BJ (cell line): ENCODE results near the gene CFAP100. TPM values are rescaled to one million over a fixed set of nuclear protein-coding genes. Genes with fewer than 3 reads are reported as not detected.

Experiments
- CTCF ChIA-PET: fragments of 350-600 bp; formaldehyde crosslinking; extraction: SDS; loops from one replicate; lab custom pipeline; 2021; ENCODE audit warnings: antibody characterized with exemption, inconsistent platforms; lab: Yijun Ruan, JAX
- POLR2A ChIA-PET: fragments of 300-600 bp; sonication (Branson Sonifier 250); formaldehyde crosslinking; extraction: SDS; loops from one replicate; lab custom pipeline; 2021; ENCODE audit warnings: antibody characterized with exemption; lab: Charles Lee
- DNase-seq: peaks from one replicate; pipeline ENCODE4 v3.0.0-alpha.2; 2011; ENCODE audit warnings: low read depth
- H3K27me3 ChIP-seq: 2 replicates; pipeline ENCODE4 v1.6.0; 2011; ENCODE audit warnings: low read length; ENCODE audit not compliant: control insufficient read depth, insufficient read depth
- H3K36me3 ChIP-seq: 2 replicates; pipeline ENCODE4 v1.5.1; 2011; ENCODE audit warnings: low read length; ENCODE audit not compliant: control insufficient read depth, insufficient read depth
- H3K4me3 ChIP-seq: 2 replicates; pipeline ENCODE4 v1.5.1; 2011; ENCODE audit warnings: low read depth, mild to moderate bottlenecking, control low read depth, low read length
- CTCF ChIP-seq: IDR thresholded peaks from 2 replicates; pipeline ENCODE4 v1.5.1; 2011; ENCODE audit warnings: low read depth, mild to moderate bottlenecking, control low read depth, inconsistent platforms, low read length, moderate library complexity; ENCODE audit not compliant: insufficient read depth
- polyA minus RNA-seq: library from RNA; depleted of rRNA, polyadenylated mRNA; stranded (reverse); fragments of >200 nt; gene quantifications from 2 replicates; pipeline ENCODE4 v1.2.3, GENCODE V29; 2011; rRNA and poly(A)+ RNA removed
- polyA plus RNA-seq: library from polyadenylated mRNA; depleted of rRNA; stranded (reverse); fragments of >200 nt; gene quantifications from 2 replicates; pipeline ENCODE4 v1.2.3, GENCODE V29; 2011; rRNA removed

The CFAP100 gene
- not detected in 2 replicates for polyA plus RNA-seq
- not detected in 2 replicates for polyA minus RNA-seq

- DNase-seq = no peak
- peak within 1 kb of the TSS; percentile 14; the same call in 1 of the 2 replicates for H3K4me3 ChIP-seq
- CTCF ChIA-PET = interaction anchor here (1.0 to 6.1 kb wide), 5 partner anchors 13 to 260 kb away, joined by 3 to 47 read pairs (median 10); no protein-coding TSS in a partner anchor
Observed at GRCh38 chr3:126394179-126394976, at the start of gene CFAP100. Gene CFAP100, plus strand, starts transcription at chr3:126394909. Its CDS starts 1,092 bp downstream, at chr3:126396001.

GRCh38 chr3:126345231-126345630, 49.5 kb upstream of the CFAP100 start:
- Histone ChIP-seq H3K36me3 (no peaks in the 10 kb centered on the region), H3K4me3 (no peak overlapping the region), H3K27me3 (no peaks in the 10 kb centered on the region)
- no peak for TF ChIP-seq CTCF
- ChIA-PET POLR2A (no interaction called here), CTCF (no interaction called here)
- DNase-seq = no peak

More at GRCh38 chr3:126394179-126394976, at the start of gene CFAP100:
- TF ChIP-seq CTCF = no peak
- Histone ChIP-seq H3K27me3 (peaks cover 18% of the 10 kb centered on the region), H3K36me3 (no peaks in the 10 kb centered on the region)
- POLR2A ChIA-PET = no interaction called here

GRCh38 chr3:126345641-126346460, 48.9 kb upstream of the CFAP100 start:
- no peak for TF ChIP-seq CTCF
- Histone ChIP-seq H3K4me3 (no peak overlapping the region), H3K36me3 (no peaks in the 10 kb centered on the region), H3K27me3 (no peaks in the 10 kb centered on the region)
- DNase-seq = no peak
- POLR2A ChIA-PET = no interaction called here
- CTCF ChIA-PET = no interaction called here

- DNase-seq = no peak
- POLR2A ChIA-PET = no interaction called here
- CTCF ChIA-PET = interaction anchor here (0.6 kb wide), 1 partner anchor 18 kb away, joined by 4 read pairs; no protein-coding TSS in a partner anchor
Observed at GRCh38 chr3:126346466-126346865, 48.2 kb upstream of the CFAP100 start.

More at GRCh38 chr3:126346466-126346865, 48.2 kb upstream of the CFAP100 start:
- no peak overlapping the region for H3K4me3 ChIP-seq
- no peaks in the 10 kb centered on the region for H3K36me3 ChIP-seq
- TF ChIP-seq CTCF = no peak
- H3K27me3 ChIP-seq = no peaks in the 10 kb centered on the region
